Measurements from ENCODE around the gene RBBP9. TPM values are rescaled to one million over a fixed set of nuclear protein-coding genes. Genes with fewer than 3 reads are reported as not detected.

Gene RBBP9
- polyA plus RNA-seq, 1 donor from 2014 or later, result 34.4 TPM

DNA sequence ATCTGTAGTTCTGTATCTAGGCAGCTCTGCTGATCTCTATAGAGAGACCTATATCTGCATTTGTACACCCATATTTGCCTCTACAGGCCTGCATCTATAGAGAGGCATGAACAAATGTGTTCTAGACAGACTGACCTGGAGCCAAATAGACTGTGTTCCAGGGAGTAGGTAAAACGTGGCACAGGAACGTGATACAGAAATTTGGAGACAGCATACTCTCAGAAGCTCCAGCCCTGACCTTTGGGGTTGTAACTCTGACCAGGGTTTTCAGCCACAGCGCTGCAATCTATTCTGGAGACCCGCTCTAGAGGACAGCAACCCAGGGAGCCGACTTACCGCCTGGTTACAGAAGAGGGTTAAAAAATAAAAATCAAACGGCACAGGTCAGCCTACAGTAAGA lies 983 bp downstream of the RBBP9 start:
- peak overlapping the region; percentile 88 for H3K27ac ChIP-seq (ENCODE audit: low read length)
- TF ChIP-seq SMC3 (conservative IDR thresholded peaks at IDR 0.05; ENCODE audit: poor library complexity) (no peak), EZH2 (IDR thresholded peaks at IDR 0.05; ENCODE audit: borderline replicate concordance, insufficient read depth, low read length, poor library complexity, severe bottlenecking) (no peak), POLR2AphosphoS5 (IDR thresholded peaks at IDR 0.05) (no peak), MXI1 (conservative IDR thresholded peaks at IDR 0.05; ENCODE audit: poor library complexity, severe bottlenecking) (no peak), EP300 (conservative IDR thresholded peaks at IDR 0.05; ENCODE audit: poor library complexity, severe bottlenecking) (no peak), RAD21 (conservative IDR thresholded peaks at IDR 0.05) (no peak), TAF1 (IDR thresholded peaks at IDR 0.05; ENCODE audit: low read depth) (no peak)
- TF ChIP-seq, protein P1, sequence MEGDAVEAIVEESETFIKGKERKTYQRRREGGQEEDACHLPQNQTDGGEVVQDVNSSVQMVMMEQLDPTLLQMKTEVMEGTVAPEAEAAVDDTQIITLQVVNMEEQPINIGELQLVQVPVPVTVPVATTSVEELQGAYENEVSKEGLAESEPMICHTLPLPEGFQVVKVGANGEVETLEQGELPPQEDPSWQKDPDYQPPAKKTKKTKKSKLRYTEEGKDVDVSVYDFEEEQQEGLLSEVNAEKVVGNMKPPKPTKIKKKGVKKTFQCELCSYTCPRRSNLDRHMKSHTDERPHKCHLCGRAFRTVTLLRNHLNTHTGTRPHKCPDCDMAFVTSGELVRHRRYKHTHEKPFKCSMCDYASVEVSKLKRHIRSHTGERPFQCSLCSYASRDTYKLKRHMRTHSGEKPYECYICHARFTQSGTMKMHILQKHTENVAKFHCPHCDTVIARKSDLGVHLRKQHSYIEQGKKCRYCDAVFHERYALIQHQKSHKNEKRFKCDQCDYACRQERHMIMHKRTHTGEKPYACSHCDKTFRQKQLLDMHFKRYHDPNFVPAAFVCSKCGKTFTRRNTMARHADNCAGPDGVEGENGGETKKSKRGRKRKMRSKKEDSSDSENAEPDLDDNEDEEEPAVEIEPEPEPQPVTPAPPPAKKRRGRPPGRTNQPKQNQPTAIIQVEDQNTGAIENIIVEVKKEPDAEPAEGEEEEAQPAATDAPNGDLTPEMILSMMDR (IDR thresholded peaks at IDR 0.05; ENCODE audit: poor library complexity, severe bottlenecking), result no peak
- TF ChIP-seq, protein P2, sequence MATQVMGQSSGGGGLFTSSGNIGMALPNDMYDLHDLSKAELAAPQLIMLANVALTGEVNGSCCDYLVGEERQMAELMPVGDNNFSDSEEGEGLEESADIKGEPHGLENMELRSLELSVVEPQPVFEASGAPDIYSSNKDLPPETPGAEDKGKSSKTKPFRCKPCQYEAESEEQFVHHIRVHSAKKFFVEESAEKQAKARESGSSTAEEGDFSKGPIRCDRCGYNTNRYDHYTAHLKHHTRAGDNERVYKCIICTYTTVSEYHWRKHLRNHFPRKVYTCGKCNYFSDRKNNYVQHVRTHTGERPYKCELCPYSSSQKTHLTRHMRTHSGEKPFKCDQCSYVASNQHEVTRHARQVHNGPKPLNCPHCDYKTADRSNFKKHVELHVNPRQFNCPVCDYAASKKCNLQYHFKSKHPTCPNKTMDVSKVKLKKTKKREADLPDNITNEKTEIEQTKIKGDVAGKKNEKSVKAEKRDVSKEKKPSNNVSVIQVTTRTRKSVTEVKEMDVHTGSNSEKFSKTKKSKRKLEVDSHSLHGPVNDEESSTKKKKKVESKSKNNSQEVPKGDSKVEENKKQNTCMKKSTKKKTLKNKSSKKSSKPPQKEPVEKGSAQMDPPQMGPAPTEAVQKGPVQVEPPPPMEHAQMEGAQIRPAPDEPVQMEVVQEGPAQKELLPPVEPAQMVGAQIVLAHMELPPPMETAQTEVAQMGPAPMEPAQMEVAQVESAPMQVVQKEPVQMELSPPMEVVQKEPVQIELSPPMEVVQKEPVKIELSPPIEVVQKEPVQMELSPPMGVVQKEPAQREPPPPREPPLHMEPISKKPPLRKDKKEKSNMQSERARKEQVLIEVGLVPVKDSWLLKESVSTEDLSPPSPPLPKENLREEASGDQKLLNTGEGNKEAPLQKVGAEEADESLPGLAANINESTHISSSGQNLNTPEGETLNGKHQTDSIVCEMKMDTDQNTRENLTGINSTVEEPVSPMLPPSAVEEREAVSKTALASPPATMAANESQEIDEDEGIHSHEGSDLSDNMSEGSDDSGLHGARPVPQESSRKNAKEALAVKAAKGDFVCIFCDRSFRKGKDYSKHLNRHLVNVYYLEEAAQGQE (IDR thresholded peaks at IDR 0.05; ENCODE audit: borderline replicate concordance), result no peak

DNA sequence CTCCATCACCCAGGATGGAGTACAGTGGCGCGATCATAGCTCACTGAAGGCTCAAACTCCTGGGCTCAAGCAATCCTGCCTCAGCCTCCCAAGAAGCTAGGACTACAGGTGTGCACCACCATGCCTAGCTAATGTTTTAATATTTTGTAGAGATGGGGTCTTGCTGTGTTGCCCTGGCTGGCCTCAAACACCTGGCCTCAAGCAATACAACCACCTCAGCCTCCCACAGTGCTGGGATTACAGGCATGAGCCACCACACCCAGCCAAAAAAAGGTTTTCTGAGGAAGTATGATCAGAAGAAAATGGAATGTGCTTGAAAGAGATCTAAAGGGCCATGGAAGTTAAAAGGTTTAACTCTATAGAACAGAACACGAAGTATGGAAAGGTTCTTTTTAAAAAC lies 8.7 kb downstream of the RBBP9 start:
- Histone ChIP-seq H3F3A (ENCODE audit: insufficient read depth, low read length, poor library complexity, severe bottlenecking) (no peaks in the 10 kb centered on the region), H3K9me3 (ENCODE audit: low read length) (no peaks in the 10 kb centered on the region), H3K36me3 (ENCODE audit: insufficient read depth, low read length) (peaks cover 8% of the 10 kb centered on the region), H3K9me2 (ENCODE audit: insufficient read depth, low read length) (no peaks in the 10 kb centered on the region), H3K9ac (ENCODE audit: low read length) (no peak overlapping the region), H3K4me2 (ENCODE audit: low read length) (no peak overlapping the region), H3K79me2 (replicated peaks; ENCODE audit: insufficient read depth, low read length) (no peaks in the 10 kb centered on the region), H3K27me3 (ENCODE audit: insufficient read depth, low read depth, low read length) (no peaks in the 10 kb centered on the region), H3K27ac (ENCODE audit: low read length) (no peak overlapping the region), H2AFZ (ENCODE audit: low read depth, low read length) (no peak overlapping the region), H3K4me3 (ENCODE audit: low read length) (no peak overlapping the region), H4K20me1 (ENCODE audit: insufficient read depth) (no peaks in the 10 kb centered on the region)
- no peak for TF ChIP-seq MXI1 (conservative IDR thresholded peaks at IDR 0.05; ENCODE audit: poor library complexity, severe bottlenecking)
- TF ChIP-seq EP300 (conservative IDR thresholded peaks at IDR 0.05; ENCODE audit: poor library complexity, severe bottlenecking), result no peak
- TF ChIP-seq EZH2 (IDR thresholded peaks at IDR 0.05; ENCODE audit: borderline replicate concordance, insufficient read depth, low read length, poor library complexity, severe bottlenecking), result no peak

More for the DNA sequence above, 983 bp downstream of the RBBP9 start:
- H3K4me2 ChIP-seq (ENCODE audit: low read length), result peak overlapping the region; percentile 84
- H4K20me1 ChIP-seq (ENCODE audit: insufficient read depth), result no peaks in the 10 kb centered on the region
- peak overlapping the region; percentile 75 for H3K9ac ChIP-seq (ENCODE audit: low read length)
- no peaks in the 10 kb centered on the region for H3K9me3 ChIP-seq (ENCODE audit: low read length)
- H3K4me3 ChIP-seq (ENCODE audit: low read length), result peak overlapping the region; percentile 85
- no peaks in the 10 kb centered on the region for H3F3A ChIP-seq (ENCODE audit: insufficient read depth, low read length, poor library complexity, severe bottlenecking)
- no peaks in the 10 kb centered on the region for H3K27me3 ChIP-seq (ENCODE audit: insufficient read depth, low read depth, low read length)
- peak overlapping the region; percentile 94 for H2AFZ ChIP-seq (ENCODE audit: low read depth, low read length)
- peaks cover 3% of the 10 kb centered on the region for H3K79me2 ChIP-seq (replicated peaks; ENCODE audit: insufficient read depth, low read length)
- peaks cover 3% of the 10 kb centered on the region for H3K36me3 ChIP-seq (ENCODE audit: insufficient read depth, low read length)
- no peaks in the 10 kb centered on the region for H3K9me2 ChIP-seq (ENCODE audit: insufficient read depth, low read length)
